C4-2B (cell line): Measurements from ENCODE around the gene ZC3H14.

ENCODE experiments used
- H3K27ac ChIP-seq: fragments of 450-650 bp; 2 replicates; pipeline ENCODE4 v1.5.1; 2017
- CTCF ChIP-seq: fragments of 450-650 bp; conservative IDR thresholded peaks from 2 replicates; pipeline ENCODE4 v1.5.1; 2017; ENCODE audit warnings: mild to moderate bottlenecking
- ZFX ChIP-seq: fragments of 450-650 bp; IDR thresholded peaks from 2 replicates; pipeline ENCODE4 v1.6.1; 2017

ZC3H14 gene

GRCh38 chr14:88562831-88563686 lies at the start of gene ZC3H14:
Gene ZC3H14 (plus strand): TSS chr14:88563037. CDS start chr14:88563134, 97 bp downstream.
- TF ChIP-seq CTCF (no peak; the same call in none of the 2 replicates), ZFX (peak; percentile 99)
- peak within 1 kb of the TSS; percentile 94 for H3K27ac ChIP-seq

GRCh38 chr14:88515499-88516221 lies 47.2 kb upstream of the ZC3H14 start:
- TF ChIP-seq CTCF (no peak), ZFX (no peak)
- no peak overlapping the region for H3K27ac ChIP-seq

GRCh38 chr14:88516861-88517357 lies 45.9 kb upstream of the ZC3H14 start:
- TF ChIP-seq CTCF (no peak), ZFX (no peak)
- H3K27ac ChIP-seq: no peak overlapping the region

GRCh38 chr14:88518592-88519512 lies 44.0 kb upstream of the ZC3H14 start:
- H3K27ac ChIP-seq: no peak overlapping the region
- no peak for TF ChIP-seq CTCF
- no peak for TF ChIP-seq ZFX

GRCh38 chr14:88519907-88520306 lies 42.9 kb upstream of the ZC3H14 start:
- no peak overlapping the region for H3K27ac ChIP-seq
- TF ChIP-seq ZFX (no peak), CTCF (no peak)

GRCh38 chr14:88521818-88522217 lies 41.0 kb upstream of the ZC3H14 start:
- TF ChIP-seq ZFX (no peak), CTCF (no peak)
- peak overlapping the region; percentile 72 for H3K27ac ChIP-seq
